ENCODE data around the gene PLA2G4C.

The PLA2G4C gene

DNA sequence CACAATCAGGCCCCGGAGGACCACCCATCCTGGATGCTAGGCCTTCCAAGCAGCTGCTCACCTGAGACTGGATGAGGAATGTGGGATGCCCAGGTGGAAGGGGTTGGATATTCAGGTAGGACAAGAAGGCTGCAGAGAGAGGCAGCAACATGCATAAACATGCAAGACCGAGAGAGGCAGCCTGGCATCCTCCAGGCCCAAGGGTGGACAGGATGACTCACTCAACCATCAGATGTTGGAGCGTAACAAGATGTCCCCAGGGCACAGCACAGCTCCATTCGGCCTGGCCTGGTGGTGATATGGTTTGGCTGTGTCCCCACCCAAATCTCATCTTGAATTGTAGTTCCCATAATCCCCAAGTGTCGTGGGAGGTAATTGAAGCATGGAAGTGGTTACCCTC, 56.8 kb downstream of the PLA2G4C start:
- DNase-seq (ENCODE audit: low spot score), result no peak

DNA sequence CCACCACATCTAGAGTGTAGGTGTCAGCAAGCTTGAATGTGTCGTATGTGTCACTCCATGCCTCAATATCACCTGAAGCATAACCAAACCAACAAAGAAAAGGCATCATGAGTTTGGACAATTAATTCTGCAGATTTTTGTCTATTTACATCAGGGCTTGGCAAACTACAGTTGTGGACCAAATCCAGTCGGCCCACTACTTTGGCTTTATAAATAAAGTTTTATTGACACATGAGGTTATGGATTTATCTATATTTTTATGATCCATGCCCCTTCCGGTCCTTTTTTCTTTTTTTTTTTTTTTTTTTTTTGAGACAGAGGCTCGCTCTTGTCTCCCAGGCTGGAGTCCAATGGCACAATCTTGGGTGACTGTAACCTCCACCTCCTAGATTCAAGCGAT, 57.5 kb downstream of the PLA2G4C start:
- no peak for DNase-seq (ENCODE audit: low spot score)

DNA sequence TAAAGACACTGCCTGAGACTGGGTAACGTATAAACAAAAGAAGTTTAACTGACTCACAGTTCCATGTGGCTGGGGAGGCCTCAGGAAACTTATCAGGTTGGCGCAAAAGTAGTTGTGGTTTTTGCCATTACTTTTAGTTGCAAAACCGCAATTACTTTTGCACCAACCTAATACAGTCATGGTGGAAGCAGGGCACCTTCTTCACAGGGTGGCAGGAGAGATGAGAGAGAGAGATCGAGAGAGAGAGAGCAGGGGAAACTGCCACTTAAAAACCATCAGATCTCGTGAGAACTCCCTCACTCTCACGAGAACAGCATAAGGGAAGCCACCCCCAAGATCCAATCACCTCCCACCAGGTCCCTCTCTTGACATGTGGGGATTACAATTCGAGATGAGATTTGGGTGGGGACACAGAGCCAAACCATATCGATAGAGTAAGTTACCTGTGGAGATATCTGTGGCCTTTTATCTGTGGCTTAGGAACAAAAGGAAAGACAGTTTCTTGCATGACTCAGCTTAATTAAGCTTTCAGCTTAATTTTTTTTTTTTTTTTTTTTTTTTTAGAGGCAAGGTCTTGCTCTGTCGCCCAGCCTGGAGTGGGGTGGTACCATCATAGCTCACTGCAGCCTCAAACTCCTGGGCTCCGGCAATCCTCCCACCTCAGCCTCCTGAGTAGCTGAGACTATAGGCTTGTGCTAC, 59.1 kb downstream of the PLA2G4C start:
- DNase-seq (ENCODE audit: low spot score), result no peak

DNA sequence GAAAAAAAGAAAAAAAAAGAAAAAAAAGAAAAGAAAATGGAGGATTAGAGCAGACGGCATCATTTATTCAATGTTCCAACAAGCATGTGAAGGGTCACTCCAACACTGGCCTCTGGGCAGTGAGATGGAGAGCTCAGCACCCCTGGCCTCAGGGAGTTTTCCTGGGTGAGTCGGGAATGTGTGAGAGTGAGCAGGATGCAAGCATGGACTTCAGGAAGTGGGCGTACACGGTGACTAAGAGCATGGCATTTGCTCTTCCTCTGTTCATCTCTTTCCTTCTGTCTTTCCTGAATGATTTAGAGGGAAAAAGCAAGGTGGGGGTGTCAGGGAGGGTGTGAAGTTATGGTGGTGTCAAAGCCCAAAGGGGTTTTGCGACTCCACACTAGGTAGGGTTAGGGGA, 66.1 kb downstream of the PLA2G4C start:
- DNase-seq (ENCODE audit: low spot score), result no peak

DNA sequence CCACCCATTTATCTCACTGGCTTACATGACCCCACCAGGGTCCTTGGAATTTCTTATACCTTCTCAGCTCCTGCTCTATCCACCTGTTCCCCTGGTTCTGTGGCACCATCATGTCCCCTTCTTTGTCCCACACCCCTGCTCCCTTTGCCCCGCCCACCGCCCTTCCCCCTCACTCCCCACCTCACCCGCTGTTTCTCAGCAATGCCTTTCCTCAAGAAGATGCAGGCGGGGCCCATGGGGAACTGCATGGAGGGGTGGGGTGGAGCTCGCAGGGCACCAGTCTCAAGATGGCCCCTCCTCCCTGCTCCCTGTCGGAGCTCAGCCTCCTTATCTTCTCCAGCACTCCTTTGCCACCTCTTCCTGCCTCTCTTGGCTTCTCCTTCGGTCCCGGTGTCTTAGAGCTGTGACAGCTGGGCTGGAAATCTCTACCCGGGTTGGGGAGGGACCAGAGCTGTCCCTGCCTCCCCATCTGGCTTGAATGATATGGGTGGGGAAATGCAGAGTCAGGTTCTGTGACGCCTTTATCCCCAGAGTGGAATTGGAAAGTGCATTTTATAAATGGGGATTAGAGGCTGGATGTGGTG, 66.8 kb downstream of the PLA2G4C start, which contains the start of gene CABP5:
CABP5 (minus strand) TSS at position 405 of the 584 bp plus-strand sequence; CDS start at position 248, 157 bp downstream.
- DNase-seq (ENCODE audit: low spot score), result no peak

DNA sequence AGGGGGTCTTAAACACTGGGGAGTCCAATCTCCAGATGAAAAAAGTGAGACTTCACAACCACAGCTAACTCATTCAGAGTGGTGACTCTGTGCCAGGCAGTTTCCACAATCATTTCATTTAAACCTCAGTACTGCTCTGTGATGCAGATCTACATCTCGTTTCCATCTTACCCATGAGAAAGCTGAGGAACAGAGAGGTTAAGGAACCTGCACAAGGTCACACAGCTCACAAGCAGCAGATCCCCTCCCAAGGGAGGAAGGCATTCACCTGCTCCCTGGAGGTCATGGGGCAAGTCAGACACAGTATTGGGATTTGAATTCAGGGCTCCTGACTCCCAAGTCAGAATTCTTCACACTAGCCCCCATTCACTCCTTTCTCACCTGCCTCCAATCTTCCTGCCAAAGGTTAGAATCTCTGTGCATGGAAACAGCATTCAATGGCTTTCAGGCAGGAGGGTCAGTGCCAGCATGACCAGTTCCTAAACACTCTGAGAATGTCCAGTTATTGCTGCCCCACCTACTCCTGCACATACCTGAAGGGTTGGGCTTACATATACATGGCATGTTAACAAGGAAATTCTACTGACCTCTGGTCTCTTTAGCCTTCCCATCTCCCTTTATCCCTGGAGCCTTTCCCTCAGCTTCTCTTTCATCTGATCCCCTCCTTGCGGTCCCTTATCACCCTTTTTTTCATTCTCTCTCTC, 68.6 kb downstream of the PLA2G4C start:
- DNase-seq (ENCODE audit: low spot score), result no peak

DNA sequence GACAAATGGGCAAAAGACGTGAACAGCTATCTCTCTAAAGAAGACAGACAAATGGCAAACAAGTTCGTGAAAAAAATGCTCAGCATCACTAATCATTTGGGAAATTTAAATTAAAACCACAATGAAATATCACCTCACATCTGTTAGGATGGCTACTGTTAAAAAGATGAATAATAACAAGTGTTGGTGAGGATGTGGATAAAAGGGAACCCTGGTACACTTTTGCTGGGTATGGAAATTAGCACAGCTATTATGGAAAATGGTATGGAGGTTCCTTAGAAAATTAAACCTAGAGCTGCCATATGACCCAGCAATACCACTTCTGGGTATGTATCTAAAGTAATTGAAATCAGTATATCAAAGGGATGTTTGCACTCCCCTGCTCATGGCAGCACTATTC, 73.9 kb downstream of the PLA2G4C start:
- DNase-seq (ENCODE audit: low spot score), result no peak

DNA sequence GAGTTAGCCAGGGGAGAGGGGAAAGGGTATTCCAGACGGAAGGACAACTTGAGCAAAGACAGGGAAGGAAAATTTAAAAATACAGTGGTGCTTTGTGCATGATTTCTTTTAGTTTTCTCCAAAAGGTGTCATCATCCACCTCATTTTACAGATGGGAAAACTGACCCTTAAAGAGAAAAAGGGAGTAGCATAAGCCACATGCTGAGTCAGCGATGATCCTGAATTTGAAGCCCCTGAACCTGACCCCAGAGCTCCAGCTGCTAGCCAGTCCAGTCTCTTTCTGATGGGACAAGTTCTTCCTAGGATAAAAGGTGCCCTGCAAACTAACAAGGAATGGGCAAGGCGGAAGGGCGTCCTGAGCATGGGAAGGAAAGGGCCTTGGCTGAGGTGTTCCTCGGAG, 77.0 kb downstream of the PLA2G4C start:
- DNase-seq (ENCODE audit: low spot score), result no peak

DNA sequence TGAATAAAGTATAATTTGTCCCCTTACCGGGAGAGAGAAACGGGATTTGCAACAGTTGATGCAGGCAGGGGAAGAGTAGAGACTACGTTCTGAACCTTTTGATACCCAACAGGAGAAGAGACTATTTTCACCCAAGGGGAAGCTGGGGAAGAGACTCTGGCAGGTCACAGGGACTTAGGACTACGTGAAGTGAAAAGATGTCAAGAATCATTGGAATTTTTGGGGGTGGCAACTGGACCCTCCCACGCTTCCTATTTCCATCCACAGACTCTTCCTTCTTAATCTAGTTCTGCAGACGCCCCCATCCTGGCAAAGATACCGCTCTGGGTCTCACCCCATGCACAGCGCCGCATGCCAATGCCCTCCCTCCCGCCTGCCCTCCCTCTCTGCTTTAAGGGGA, 80.5 kb downstream of the PLA2G4C start:
- DNase-seq (ENCODE audit: low spot score), result no peak

DNA sequence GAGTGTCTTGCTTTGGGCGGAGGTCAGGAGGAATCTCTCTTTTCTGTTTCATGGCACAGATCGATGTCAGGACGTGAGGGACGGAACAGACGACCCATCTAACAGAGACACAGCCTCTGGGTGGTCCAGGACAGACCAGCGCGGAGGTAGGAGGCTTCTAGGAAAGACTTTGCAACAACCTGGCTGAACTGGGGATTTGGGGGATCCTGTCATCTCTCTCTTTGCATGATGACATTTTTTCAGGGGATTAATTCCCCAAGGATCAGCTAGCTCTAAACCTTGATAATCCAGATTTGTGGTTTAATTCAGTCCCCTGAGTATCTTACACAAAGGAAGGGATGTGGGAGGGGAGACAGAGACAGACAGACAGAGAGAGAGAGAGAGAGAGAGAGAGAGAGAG, 81.2 kb downstream of the PLA2G4C start:
- no peak for DNase-seq (ENCODE audit: low spot score)

DNA sequence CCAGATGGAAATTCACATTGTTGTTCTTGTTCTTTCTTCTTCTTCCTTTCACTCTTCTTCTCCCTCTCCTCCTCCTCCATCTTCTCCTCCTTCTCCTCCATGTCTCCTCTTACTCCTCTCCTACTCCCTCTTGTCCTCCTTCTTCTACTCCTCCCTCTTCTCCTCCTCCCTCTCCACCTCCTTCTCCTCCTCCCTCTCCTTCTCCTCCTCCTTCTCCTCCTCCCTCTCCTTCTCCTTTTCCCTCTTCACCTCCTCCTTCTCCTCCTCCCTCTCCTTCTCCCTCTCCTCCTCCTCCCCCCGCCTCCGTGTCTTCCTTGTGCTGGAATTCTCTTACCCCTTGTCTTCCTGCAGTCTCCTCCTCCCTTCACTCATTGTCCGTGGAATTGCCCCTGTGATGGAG, 85.1 kb downstream of the PLA2G4C start:
- DNase-seq (ENCODE audit: low spot score), result no peak

DNA sequence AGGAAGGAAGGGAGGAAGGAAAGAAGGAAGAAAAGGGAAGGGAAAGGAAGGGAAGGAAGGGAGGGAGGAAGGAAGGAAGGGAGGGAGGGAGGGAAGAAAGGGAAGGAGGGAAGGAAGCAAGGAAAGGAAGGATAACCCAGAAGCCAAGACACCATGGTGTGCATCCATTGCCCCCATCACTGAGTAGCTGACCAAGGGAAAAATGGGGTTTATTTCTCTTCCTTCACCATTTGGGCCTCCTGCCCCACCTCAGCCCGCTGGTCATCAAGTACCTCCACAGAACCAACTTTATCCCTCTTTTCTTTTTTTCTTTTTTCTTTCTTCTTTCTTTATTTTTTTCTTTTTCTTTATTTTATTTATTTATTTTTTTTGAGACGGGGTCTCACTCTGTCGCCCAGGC, 87.1 kb downstream of the PLA2G4C start:
- DNase-seq (ENCODE audit: low spot score), result no peak

DNA sequence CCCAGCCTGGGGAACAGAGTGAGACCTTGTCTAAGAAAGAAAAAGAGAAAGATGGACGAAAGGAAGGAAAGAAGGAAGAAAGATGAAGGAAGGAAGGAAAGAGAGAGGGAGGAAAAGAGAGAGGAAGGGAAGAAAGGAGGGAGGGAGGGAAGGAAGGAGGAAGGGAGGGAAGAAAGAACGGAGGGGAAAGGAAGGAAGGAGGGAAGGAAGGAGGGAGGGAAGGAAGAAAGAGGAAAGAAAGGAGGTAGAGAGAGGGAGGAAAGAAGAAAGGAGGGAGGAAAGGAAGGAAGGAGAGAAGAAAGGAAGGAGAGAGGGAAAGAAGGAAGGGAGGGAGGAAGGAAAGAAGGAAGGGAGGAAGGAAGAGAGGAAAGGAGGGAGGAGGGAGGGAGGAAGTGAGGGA, 87.6 kb downstream of the PLA2G4C start:
- no peak for DNase-seq (ENCODE audit: low spot score)

DNA sequence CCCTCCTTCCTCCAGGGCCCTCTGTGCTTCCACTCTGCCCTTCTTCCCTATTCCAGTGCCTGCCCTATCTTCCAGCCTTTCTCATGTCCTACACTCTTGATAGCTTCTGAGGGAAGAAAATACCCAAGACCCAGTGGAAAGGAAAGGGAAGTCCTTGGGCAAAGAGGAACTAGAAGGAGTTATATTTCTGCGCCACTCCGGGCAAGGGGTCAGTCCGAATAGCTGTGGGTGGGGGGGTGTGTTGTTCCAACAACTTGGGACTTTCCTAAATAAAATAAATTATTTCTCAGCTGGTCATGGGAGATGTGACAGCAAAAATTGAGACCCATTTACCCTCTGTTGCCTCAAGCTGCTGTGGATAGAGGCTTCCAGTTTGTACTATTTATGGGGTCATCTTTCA, 89.9 kb downstream of the PLA2G4C start:
- DNase-seq (ENCODE audit: low spot score), result no peak

DNA sequence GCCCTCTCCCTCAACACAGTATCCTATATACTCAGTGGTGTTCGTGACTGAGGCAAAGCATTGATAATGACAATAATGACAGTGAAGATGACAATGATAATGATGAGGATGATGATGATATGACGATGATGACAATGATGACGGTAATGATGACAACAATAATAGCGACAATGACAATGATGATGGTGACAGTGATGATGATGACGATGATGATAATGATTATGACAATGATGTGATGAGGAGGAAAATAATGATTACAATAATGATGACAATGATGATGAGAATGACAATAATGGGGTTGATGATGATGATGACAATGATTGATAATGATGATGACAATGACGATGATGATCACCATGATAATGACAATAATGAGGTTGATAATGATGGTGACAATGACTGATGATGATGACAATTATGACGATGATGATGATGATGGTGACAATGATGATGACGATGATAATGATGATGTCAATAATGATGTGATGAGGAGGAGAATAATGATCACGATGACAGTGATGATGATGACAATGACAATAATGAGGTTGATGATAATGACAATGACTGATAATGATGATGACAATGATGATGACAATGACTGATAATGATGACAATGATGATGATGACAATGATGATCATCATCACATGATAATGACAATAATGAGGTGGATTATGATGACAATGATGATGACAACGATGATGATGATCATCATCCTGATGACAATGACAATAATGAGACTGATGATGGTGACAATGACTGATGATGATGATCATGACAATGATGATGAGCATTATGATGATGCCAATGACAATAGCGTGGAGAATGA, 99.5 kb downstream of the PLA2G4C start:
- no peak for DNase-seq (ENCODE audit: low spot score)

DNA sequence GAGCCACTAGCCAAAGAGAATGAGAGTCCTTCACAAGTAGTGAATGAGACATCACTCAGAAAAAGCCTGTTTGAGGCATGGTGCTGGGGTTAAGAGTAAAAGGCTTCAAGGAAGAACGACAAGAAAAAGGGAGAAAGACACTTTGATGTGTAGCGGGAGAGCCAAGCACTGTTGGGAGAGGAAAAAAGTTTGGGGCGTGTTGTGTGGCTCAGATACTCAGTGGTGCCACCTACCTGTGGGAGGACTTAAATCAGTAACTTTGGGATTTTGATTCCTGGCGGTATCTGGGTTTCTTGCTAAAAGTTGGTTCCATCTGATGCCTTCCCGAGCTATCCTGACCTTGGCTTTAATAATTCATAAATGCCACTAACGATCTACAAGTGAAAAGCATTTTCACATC, 103.9 kb downstream of the PLA2G4C start:
- DNase-seq (ENCODE audit: low spot score), result no peak

DNA sequence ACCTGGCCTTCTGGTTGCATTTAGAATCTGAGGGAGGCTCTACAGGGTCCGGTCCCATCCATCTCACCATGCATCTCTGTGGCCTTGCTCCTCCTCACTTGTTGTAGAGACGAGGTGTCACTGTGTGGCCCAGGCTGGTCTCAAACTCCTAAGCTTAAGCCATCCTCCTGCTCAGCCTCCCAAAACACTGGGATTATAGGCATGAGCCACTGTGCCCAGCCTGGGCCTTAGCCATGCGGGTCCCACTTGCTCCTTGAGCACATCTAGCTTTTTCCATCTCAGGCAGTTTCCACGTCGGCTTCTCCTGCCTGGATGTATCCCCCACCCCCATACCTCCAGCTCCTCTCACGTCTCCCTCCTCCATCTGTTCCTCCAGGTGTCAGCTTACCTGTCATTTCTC, 106.4 kb downstream of the PLA2G4C start:
- no peak for DNase-seq (ENCODE audit: low spot score)

DNA sequence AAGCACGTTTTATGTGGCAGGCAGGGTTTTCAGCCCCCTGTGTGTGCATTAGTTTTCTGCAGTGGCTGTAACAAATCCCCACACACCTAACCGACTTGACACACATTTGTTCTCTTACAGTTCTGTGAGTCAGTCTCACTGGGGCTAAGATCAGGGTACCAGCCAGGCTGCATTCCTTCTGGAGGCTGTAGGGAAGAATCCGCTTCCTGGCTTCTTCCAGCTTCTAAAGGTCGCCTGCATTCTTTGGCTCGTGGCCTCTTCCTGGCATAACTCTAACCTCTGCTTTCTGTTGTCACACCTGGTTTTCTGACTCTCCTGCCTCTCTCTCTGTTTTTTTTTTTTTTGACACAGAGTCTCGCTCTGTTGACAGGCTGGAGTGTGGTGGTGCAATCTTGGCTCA, 109.8 kb downstream of the PLA2G4C start:
- DNase-seq (ENCODE audit: low spot score), result no peak

DNA sequence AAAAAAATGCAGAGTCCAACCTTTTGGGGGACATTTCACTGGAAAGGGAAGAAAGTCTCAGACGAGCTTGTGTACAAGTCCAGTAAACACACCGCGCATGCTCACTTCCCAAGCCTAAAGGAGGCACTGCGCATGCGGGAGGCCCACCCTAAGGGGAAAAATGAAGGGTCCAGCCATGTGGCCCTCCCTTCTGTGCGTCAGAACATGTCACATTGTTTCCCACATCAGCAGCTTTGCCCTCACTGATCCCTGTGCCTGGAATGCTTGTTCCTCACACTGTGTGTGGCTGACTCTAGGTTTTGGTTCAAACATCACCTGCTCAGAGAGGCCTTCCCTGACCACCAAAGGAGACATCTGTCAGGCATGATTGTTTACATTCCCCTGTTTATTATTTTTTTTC, 111.8 kb downstream of the PLA2G4C start:
- no peak for DNase-seq (ENCODE audit: low spot score)

Measured in CD4-positive, alpha-beta T cell treated with Interleukin-15 for 4 hours (primary cell).